DMS 273 treated with DMSO at 0.1 percent for 48 hours (cell line): Measurements from ENCODE around the gene GAB1.

ENCODE experiments used
- DNase-seq: peaks from one replicate; lab custom pipeline; 2025; lab: John Stamatoyannopoulos, UW

Gene GAB1

GRCh38 chr4:143417679-143418403 is 81.2 kb downstream of the GAB1 start:
- no peak for DNase-seq

GRCh38 chr4:143420227-143420626 is 83.6 kb downstream of the GAB1 start:
- no peak for DNase-seq

GRCh38 chr4:143421609-143422008 is 84.9 kb downstream of the GAB1 start:
- DNase-seq: no peak

GRCh38 chr4:143424276-143424675 is 87.6 kb downstream of the GAB1 start:
- no peak for DNase-seq

GRCh38 chr4:143431526-143432257 is 95.0 kb downstream of the GAB1 start:
- DNase-seq: no peak

- no peak for DNase-seq
Measured at GRCh38 chr4:143432258-143432591, 95.5 kb downstream of the GAB1 start.

GRCh38 chr4:143433231-143433630 is 96.6 kb downstream of the GAB1 start:
- no peak for DNase-seq

- DNase-seq: no peak
Measured at GRCh38 chr4:143435955-143436354, 99.3 kb downstream of the GAB1 start.

- no peak for DNase-seq
Measured at GRCh38 chr4:143437476-143437875, 100.8 kb downstream of the GAB1 start.

- DNase-seq: no peak
Measured at GRCh38 chr4:143437937-143438336, 101.3 kb downstream of the GAB1 start.

- DNase-seq: no peak
Measured at GRCh38 chr4:143438710-143439109, 102.0 kb downstream of the GAB1 start.

- DNase-seq: no peak
Measured at GRCh38 chr4:143441109-143441508, 104.4 kb downstream of the GAB1 start.

GRCh38 chr4:143441678-143442077 is 105.0 kb downstream of the GAB1 start:
- no peak for DNase-seq

GRCh38 chr4:143443728-143444127 is 107.1 kb downstream of the GAB1 start:
- DNase-seq: no peak

GRCh38 chr4:143451186-143451585 is 114.5 kb downstream of the GAB1 start:
- DNase-seq: peak; percentile 2

GRCh38 chr4:143455211-143455610 is 118.5 kb downstream of the GAB1 start:
- no peak for DNase-seq

- no peak for DNase-seq
Measured at GRCh38 chr4:143458966-143459365, 122.3 kb downstream of the GAB1 start.

- DNase-seq: no peak
Measured at GRCh38 chr4:143473334-143474126, 136.9 kb downstream of the GAB1 start.

GRCh38 chr4:143477487-143477886 is 140.8 kb downstream of the GAB1 start:
- DNase-seq: no peak

GRCh38 chr4:143481361-143481760 is 144.7 kb downstream of the GAB1 start:
- no peak for DNase-seq

GRCh38 chr4:143482840-143483239 is 146.2 kb downstream of the GAB1 start:
- DNase-seq: peak; percentile 8

GRCh38 chr4:143486314-143486713 is 149.6 kb downstream of the GAB1 start:
- no peak for DNase-seq

- no peak for DNase-seq
Measured at GRCh38 chr4:143488687-143489086, 152.0 kb downstream of the GAB1 start.
